Central memory CD8-positive, alpha-beta T cell (primary cell): Measurements from ENCODE around the gene CIAO1.
"Not testable (repeated sequence)": the region's sequence is repeated elsewhere in the genome, so short reads cannot be mapped to it uniquely, and the experiment has no call there.

Experiments
- ATAC-seq: fragments of 150-1000 bp; cut with Tn5 transposase; replicated peaks from 2 replicates; pipeline ENCODE4 v1.10.0; 2022; ENCODE audit warnings: mild to moderate bottlenecking, moderate FRiP score, moderate number of reproducible peaks; ENCODE audit not compliant: poor library complexity, severe bottlenecking; ENCODE audit errors: extremely low read depth
- DNase-seq, 2 donors: peaks; one replicate each; pipeline ENCODE4 v3.0.0; 2021; ENCODE audit warnings: low spot score in 2 of 2
- H3K27ac Mint-ChIP-seq: one replicate; pipeline ENCODE4 v1.8.0; 2022; ENCODE audit warnings: low read depth, mild to moderate bottlenecking, moderate library complexity, mixed read lengths
- H3K27me3 Mint-ChIP-seq: one replicate; pipeline ENCODE4 v1.8.0; 2022; ENCODE audit warnings: mixed read lengths
- H3K36me3 Mint-ChIP-seq: one replicate; pipeline ENCODE4 v1.8.0; 2022; ENCODE audit warnings: mild to moderate bottlenecking, moderate library complexity, mixed read lengths; ENCODE audit not compliant: insufficient read depth
- H3K4me1 Mint-ChIP-seq: one replicate; pipeline ENCODE4 v1.8.0; 2022; ENCODE audit warnings: mixed read lengths
- H3K4me3 Mint-ChIP-seq: one replicate; pipeline ENCODE4 v1.8.0; 2022; ENCODE audit warnings: mild to moderate bottlenecking, moderate library complexity, mixed read lengths
- H3K9me3 Mint-ChIP-seq: one replicate; pipeline ENCODE4 v1.8.0; 2022; ENCODE audit warnings: mixed read lengths

The CIAO1 gene

DNA sequence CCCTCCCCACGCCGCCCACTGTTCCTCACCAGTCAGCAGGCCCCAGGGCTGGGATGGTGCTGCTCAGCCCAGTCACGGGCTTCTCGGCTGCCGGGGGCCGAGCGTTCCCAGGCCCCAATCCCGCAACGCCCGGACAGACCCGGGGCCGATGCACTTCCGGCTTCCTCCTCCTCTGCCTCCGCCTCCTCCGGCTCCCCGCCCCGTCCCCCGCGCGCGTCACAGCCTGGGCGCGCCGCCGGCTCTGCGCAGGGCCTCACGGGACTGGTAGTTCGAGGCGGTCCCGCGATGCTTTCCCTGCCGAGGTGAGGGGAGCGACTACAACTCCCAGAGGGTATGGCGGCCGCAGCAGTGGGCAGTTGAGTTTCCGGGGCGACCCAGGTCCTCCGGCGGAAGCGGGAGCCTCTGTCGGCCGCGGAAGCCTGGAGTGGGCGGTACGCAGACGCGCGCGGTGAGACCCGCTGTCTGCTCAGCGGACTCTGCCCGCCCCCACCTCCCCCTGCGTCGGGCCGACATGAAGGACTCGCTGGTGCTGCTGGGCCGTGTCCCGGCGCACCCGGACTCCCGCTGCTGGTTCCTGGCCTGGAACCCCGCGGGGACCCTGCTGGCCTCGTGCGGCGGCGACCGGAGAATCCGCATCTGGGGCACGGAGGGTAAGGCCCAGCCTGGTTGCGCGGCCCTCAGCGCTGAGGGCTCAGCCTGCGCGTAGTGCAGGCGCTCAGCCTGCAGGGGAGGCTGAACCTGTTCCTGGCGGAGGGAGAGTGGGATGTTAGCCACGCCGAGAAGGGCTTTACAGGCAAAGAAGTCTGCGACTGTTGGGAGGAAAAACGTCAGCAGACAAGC, at the start of gene CIAO1, which contains the start of gene TMEM127:
CIAO1 (plus strand) TSS at position 386 of the 840 bp plus-strand sequence; CDS start at position 512, 126 bp downstream.
TMEM127 (minus strand) TSS at position 158 of the 840 bp plus-strand sequence. CDS start 616 bp downstream, outside the sequence.
- peak within 1 kb of the TSS; percentile 96 for H3K4me3 Mint-ChIP-seq
- H3K36me3 Mint-ChIP-seq = peaks cover 42% of the 10 kb centered on the region
- peak within 1 kb of the TSS; percentile 87 for H3K27ac Mint-ChIP-seq
- peaks cover 49% of the 10 kb centered on the region for H3K4me1 Mint-ChIP-seq
- peak; percentile 93 for ATAC-seq
- H3K9me3 Mint-ChIP-seq = no peaks in the 10 kb centered on the region
- DNase-seq = peak; percentile 94 to 97
- no peaks in the 10 kb centered on the region for H3K27me3 Mint-ChIP-seq

- H3K4me1 Mint-ChIP-seq = no peaks in the 10 kb centered on the region
Measured at GRCh38 chr2:96218508-96219131, 47.4 kb upstream of the CIAO1 start.

DNA sequence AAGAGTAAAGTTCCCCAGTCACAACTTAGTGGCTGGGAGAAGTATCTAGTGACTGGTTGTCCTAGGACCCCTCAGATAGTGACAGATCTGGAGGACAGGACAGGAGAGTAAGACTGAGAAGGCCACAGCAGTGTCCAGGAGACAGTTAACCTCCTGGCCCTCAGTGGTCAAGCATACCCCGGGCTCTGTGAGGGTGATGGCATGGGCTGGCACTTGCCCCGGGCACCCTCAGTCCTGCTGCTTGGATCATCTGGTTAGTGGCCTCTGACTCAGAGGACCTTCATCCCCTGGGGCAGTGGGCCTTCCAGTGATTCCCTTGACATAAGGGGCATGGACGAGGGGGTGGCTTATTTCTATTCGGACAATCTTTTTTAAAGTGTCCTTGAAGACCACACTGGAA, 46.1 kb upstream of the CIAO1 start:
- not testable (repeated sequence) for H3K9me3 Mint-ChIP-seq, H3K4me1 Mint-ChIP-seq, H3K36me3 Mint-ChIP-seq, ATAC-seq, H3K4me3 Mint-ChIP-seq, H3K27ac Mint-ChIP-seq, DNase-seq, H3K27me3 Mint-ChIP-seq

More at GRCh38 chr2:96218508-96219131, 47.4 kb upstream of the CIAO1 start:
- Mint-ChIP-seq H3K4me3 (no peak overlapping the region), H3K27ac (no peak overlapping the region), H3K27me3 (no peaks in the 10 kb centered on the region), H3K9me3 (no peaks in the 10 kb centered on the region), H3K36me3 (peaks cover 2% of the 10 kb centered on the region)
- ATAC-seq (no peak), DNase-seq (no peak)

DNA sequence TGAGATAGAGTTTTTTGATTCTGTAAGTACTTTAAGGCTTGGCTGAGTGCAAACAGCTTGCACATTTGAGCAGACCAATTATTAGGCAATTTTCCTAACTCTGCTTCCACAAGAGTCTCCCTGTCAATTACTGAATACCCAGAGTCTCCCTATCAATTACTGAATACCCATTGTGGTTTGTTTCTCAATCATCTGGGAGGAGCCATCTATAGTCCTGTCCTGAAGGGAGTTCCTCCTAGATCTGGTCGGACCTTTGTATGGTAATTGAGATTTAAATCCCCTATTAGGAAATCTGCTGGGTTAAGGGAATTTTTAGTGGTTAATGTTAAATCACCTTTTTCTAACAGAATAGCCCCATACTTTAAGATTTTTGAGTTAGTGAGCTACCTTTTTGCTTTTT, 44.9 kb upstream of the CIAO1 start:
- H3K27ac Mint-ChIP-seq, H3K9me3 Mint-ChIP-seq, H3K4me3 Mint-ChIP-seq, DNase-seq, H3K4me1 Mint-ChIP-seq, ATAC-seq, H3K27me3 Mint-ChIP-seq, H3K36me3 Mint-ChIP-seq: not testable (repeated sequence)

DNA sequence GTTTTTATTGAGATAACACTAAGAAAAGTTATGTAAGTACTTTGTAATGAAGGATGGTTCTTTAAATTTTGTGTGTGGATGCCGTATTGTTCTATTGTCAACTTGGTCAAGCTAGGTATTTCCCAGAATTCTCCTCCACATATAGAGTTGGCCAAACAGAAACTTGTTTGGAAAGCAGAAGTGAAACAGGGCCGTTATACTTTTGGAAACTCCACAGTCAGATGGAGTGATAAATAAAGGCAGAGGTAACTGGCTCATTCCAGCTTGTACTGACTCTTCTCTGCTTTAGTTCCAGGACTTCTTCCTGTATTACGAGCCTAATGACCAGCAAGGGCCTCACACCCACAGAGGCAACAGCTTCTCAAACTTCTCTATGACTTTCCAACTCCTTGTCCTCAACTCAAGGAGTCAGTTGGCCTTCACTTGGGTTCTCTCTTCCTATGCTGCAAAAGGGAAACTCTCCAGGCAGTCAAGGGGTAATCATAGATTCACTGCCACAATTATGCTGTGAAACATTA, 41.0 kb upstream of the CIAO1 start:
- Mint-ChIP-seq H3K4me3 (no peak overlapping the region), H3K9me3 (no peaks in the 10 kb centered on the region), H3K27ac (no peak overlapping the region), H3K36me3 (no peaks in the 10 kb centered on the region), H3K27me3 (no peaks in the 10 kb centered on the region), H3K4me1 (no peaks in the 10 kb centered on the region)
- DNase-seq (no peak), ATAC-seq (no peak)

DNA sequence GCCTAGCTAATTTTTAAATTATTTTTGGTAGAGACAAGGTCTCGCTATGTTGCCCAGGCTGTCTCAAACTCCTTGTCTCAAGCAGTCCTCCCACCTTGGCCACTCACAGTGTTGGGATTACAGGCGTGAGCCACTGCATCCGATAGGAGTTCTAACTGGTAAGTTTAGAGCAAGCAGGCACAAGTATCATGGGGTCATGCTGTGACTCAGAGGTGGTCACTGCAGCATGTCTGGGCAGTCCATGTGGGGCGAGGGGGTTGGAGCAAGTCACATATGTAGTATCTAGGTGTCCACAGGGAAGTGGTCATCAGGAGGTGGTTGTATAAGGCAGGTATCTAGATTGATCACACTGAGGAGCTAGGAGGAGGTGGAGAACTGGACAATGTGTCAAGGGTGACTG, 34.7 kb upstream of the CIAO1 start:
- Mint-ChIP-seq H3K27ac (no peak overlapping the region), H3K27me3 (no peaks in the 10 kb centered on the region), H3K36me3 (no peaks in the 10 kb centered on the region), H3K4me3 (no peak overlapping the region), H3K4me1 (no peaks in the 10 kb centered on the region), H3K9me3 (no peaks in the 10 kb centered on the region)
- no peak for ATAC-seq
- no peak for DNase-seq

DNA sequence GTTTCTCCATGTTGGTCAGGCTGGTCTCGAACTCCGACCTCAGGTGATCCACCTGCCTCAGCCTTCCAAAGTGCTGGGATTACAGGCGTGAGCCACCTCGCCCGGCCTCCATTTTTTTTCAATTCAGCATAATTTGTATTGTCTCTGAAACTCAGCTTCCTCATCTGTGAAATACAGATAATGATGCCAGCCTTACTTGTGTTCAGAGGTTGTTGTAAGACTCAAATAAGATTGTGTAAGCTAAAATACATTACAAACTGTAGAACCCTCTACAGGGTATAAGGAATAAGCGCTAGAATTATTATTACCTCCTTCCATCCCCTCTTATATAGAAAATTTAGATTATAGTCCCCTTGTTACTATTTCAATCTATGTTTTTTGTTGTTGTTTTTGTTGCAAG, 32.6 kb upstream of the CIAO1 start:
- no peaks in the 10 kb centered on the region for H3K9me3 Mint-ChIP-seq
- DNase-seq (no peak), ATAC-seq (no peak)
- no peaks in the 10 kb centered on the region for H3K4me1 Mint-ChIP-seq
- no peaks in the 10 kb centered on the region for H3K36me3 Mint-ChIP-seq
- H3K27ac Mint-ChIP-seq = no peak overlapping the region
- H3K4me3 Mint-ChIP-seq = no peak overlapping the region
- no peaks in the 10 kb centered on the region for H3K27me3 Mint-ChIP-seq

DNA sequence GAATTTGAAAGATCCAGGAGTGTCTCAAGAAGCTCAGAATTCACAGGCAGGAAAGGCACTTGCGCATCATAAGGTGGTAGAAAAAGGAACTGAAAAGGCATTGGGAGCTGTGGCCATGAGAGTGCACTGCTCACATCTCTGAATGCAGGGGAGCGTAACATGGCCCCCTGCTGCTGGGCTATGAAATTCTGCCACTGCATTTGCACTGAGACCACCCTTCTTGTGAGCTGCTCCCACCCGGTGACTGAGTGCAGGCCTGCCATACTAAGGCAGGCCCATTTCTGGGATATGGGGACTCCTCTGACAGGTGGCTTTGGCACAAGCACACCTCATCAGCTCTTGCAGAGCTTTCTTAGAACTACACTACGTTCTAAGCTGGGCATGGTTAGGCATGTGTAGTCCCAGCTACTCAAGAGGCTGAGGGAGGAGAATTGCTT, 32.1 kb upstream of the CIAO1 start:
- ATAC-seq (no peak), DNase-seq (no peak)
- Mint-ChIP-seq H3K27ac (no peak overlapping the region), H3K9me3 (no peaks in the 10 kb centered on the region), H3K36me3 (no peaks in the 10 kb centered on the region), H3K27me3 (no peaks in the 10 kb centered on the region), H3K4me3 (no peak overlapping the region), H3K4me1 (no peaks in the 10 kb centered on the region)

DNA sequence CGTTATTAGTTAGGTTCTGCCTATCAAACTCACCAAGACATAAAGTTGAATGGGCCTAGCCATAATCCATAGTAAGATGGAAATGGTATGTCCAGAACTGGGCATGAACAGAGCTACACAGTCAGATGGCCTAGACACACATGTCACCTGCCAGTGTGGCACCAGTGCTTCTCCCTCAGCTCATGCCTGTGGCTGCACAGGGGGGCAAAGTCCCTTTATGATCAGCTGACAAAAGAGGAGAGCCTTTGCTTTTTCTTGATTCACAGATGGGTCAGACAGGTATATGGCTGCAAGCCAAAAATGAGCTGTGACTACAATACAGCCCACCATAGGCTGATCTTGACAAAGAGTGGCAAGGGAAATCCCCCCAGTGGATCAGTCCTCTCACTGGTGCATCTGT, 29.1 kb upstream of the CIAO1 start:
- DNase-seq = no peak
- H3K27ac Mint-ChIP-seq = no peak overlapping the region
- no peaks in the 10 kb centered on the region for H3K36me3 Mint-ChIP-seq
- no peaks in the 10 kb centered on the region for H3K27me3 Mint-ChIP-seq
- no peaks in the 10 kb centered on the region for H3K9me3 Mint-ChIP-seq
- peaks cover 8% of the 10 kb centered on the region for H3K4me1 Mint-ChIP-seq
- no peak for ATAC-seq
- H3K4me3 Mint-ChIP-seq = no peak overlapping the region

DNA sequence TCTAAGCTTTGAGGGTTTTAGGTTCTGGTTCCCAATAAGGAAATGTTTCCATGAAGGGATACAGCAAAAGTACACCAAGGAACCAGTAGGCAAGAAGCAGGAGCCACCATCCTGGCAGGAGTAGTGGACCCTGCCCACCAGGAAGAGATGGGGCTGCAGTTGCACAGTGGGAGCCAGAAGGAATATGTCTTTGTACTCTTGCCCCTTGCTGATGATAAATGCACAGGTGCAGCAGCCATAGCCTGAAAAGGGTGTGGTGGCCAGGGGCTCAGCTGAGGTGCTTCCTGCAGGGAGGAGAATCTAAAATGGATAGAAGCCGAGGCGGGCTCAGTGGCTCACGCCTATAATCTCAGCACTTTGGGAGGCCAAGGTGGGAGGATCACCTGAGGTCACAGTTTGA, 27.8 kb upstream of the CIAO1 start:
- Mint-ChIP-seq H3K27me3 (no peaks in the 10 kb centered on the region), H3K9me3 (no peaks in the 10 kb centered on the region), H3K36me3 (peaks cover 2% of the 10 kb centered on the region), H3K4me3 (no peak overlapping the region), H3K4me1 (peaks cover 16% of the 10 kb centered on the region), H3K27ac (no peak overlapping the region)
- ATAC-seq = no peak
- no peak for DNase-seq

GRCh38 chr2:96239091-96239490, 26.9 kb upstream of the CIAO1 start:
- Mint-ChIP-seq H3K27me3 (no peaks in the 10 kb centered on the region), H3K27ac (no peak overlapping the region), H3K9me3 (no peaks in the 10 kb centered on the region), H3K36me3 (peaks cover 2% of the 10 kb centered on the region), H3K4me1 (peaks cover 16% of the 10 kb centered on the region), H3K4me3 (no peak overlapping the region)
- no peak for ATAC-seq
- no peak for DNase-seq

- DNase-seq (no peak), ATAC-seq (no peak)
- H3K36me3 Mint-ChIP-seq = peaks cover 2% of the 10 kb centered on the region
- no peaks in the 10 kb centered on the region for H3K9me3 Mint-ChIP-seq
- peaks cover 16% of the 10 kb centered on the region for H3K4me1 Mint-ChIP-seq
- H3K27ac Mint-ChIP-seq = no peak overlapping the region
- no peak overlapping the region for H3K4me3 Mint-ChIP-seq
- H3K27me3 Mint-ChIP-seq = no peaks in the 10 kb centered on the region
Measured at GRCh38 chr2:96239745-96240264, 26.2 kb upstream of the CIAO1 start.
